Stomach (tissue), 4 donors: Measurements from ENCODE around the gene DOK3.

ENCODE experiments used
- POLR2AphosphoS5 ChIP-seq, 3 donors: sonication (generic); formaldehyde crosslinking; IDR thresholded peaks; one replicate each; pipeline ENCODE4 v1.6.1; 2016; ENCODE audit warnings: antibody characterized with exemption in 3 of 3
- TF ChIP-seq, protein P1 (sequence below), 7 experiments: fragments of 450-650 bp in 4 of 7; fragments of 200-600 bp in 3 of 7; sonication (generic) in 3 of 7; IDR thresholded peaks; one replicate each; pipeline ENCODE4 v1.5.1; 2016 to 2019; ENCODE audit warnings: antibody characterized with exemption in 7 of 7, control low read depth in 2 of 7, mild to moderate bottlenecking in 1 of 7

DNA sequence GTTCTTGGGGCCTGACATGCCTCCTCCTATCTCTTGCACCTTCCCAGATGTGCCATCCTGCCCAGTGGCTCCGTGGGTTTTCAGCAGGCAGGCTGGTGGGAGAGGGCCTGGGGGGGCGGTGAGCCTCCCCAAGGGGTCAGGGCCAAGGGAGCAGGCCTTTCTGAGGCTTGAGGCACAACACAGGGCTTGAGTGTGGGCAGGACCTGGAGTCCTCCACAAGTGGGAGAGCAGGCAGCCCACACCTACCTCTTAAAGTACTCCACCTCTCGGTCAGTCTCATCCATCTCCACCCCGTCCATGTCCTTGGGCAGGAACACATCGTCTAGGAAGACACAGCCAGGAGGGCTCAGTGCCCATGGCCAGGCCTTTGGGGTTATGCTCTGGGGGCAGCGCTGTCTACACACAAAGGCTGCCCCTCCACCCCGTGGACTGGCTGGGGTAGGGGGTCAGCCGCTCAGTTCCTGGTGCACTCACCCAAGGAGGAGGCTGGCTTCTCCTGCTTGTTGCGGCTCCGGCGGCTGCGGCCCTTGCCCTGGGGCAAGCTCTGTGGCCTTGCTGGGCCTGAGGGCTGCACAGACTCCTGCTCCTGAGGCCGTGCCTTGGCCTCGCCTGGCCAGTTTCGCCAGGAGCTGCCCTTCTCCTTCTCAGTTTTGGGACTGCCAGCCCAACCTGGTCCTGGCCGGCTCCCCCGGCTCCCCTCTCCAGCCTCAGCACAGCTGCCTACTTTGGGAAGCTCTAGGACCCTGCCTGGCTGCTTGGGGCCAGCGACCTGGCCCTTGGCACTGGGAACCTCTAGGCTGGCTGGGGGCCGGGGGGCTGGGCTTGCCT is 14.3 kb upstream of the DOK3 start:
- TF ChIP-seq, protein P1, sequence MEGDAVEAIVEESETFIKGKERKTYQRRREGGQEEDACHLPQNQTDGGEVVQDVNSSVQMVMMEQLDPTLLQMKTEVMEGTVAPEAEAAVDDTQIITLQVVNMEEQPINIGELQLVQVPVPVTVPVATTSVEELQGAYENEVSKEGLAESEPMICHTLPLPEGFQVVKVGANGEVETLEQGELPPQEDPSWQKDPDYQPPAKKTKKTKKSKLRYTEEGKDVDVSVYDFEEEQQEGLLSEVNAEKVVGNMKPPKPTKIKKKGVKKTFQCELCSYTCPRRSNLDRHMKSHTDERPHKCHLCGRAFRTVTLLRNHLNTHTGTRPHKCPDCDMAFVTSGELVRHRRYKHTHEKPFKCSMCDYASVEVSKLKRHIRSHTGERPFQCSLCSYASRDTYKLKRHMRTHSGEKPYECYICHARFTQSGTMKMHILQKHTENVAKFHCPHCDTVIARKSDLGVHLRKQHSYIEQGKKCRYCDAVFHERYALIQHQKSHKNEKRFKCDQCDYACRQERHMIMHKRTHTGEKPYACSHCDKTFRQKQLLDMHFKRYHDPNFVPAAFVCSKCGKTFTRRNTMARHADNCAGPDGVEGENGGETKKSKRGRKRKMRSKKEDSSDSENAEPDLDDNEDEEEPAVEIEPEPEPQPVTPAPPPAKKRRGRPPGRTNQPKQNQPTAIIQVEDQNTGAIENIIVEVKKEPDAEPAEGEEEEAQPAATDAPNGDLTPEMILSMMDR (IDR thresholded peaks at IDR 0.05) = no peak
- no peak for TF ChIP-seq POLR2AphosphoS5 (IDR thresholded peaks at IDR 0.05)
